Hepatocyte (in vitro differentiated cells): ENCODE results near the gene EHBP1. TPM values are rescaled to one million over a fixed set of nuclear protein-coding genes. Genes with fewer than 3 reads are reported as not detected.

Experiments used
- DNase-seq: peaks from one replicate; pipeline ENCODE4 v3.0.0-alpha.2; 2016; ENCODE audit warnings: low spot score
- H2AFZ ChIP-seq: fragments of 200-600 bp; sonication (generic); 2 replicates; pipeline ENCODE4 v1.6.0; 2016; ENCODE audit warnings: antibody characterized with exemption, mild to moderate bottlenecking
- H3K27ac ChIP-seq: fragments of 200-600 bp; sonication (generic); 2 replicates; pipeline ENCODE4 v1.5.1; 2016; ENCODE audit warnings: mild to moderate bottlenecking
- H3K27me3 ChIP-seq: fragments of 200-600 bp; sonication (generic); 2 replicates; pipeline ENCODE4 v1.6.1; 2016
- H3K36me3 ChIP-seq: fragments of 200-600 bp; sonication (generic); replicated peaks from 2 replicates; pipeline ENCODE4 v1.5.1; 2016; ENCODE audit warnings: low read depth; ENCODE audit not compliant: insufficient read depth
- H3K4me1 ChIP-seq: fragments of 200-600 bp; sonication (generic); 2 replicates; pipeline ENCODE4 v1.5.1; 2016; ENCODE audit warnings: mild to moderate bottlenecking, moderate library complexity; ENCODE audit not compliant: insufficient read depth
- H3K4me2 ChIP-seq: fragments of 200-600 bp; sonication (generic); 2 replicates; pipeline ENCODE4 v1.6.0; 2016
- H3K4me3 ChIP-seq: fragments of 200-600 bp; sonication (generic); 2 replicates; pipeline ENCODE4 v1.5.1; 2016; ENCODE audit warnings: mild to moderate bottlenecking
- H3K79me2 ChIP-seq: fragments of 200-600 bp; sonication (generic); 2 replicates; pipeline ENCODE4 v1.6.0; 2017; ENCODE audit warnings: mild to moderate bottlenecking
- H3K9me2 ChIP-seq: fragments of 200-600 bp; sonication (generic); replicated peaks from 2 replicates; pipeline ENCODE4 v1.6.0; 2017; ENCODE audit warnings: mild to moderate bottlenecking; ENCODE audit not compliant: insufficient read depth
- H3K9me3 ChIP-seq: fragments of 200-600 bp; sonication (generic); 2 replicates; pipeline ENCODE4 v1.5.1; 2016; ENCODE audit warnings: low read depth, mild to moderate bottlenecking
- H4K20me1 ChIP-seq: fragments of 200-600 bp; sonication (generic); 2 replicates; pipeline ENCODE4 v1.6.0; 2016; ENCODE audit warnings: mild to moderate bottlenecking; ENCODE audit not compliant: insufficient read depth, poor library complexity, severe bottlenecking
- CTCF ChIP-seq: fragments of 200-600 bp; sonication (generic); IDR thresholded peaks from 2 replicates; pipeline ENCODE4 v1.5.1; 2016; ENCODE audit warnings: antibody characterized with exemption, mild to moderate bottlenecking; ENCODE audit not compliant: poor library complexity
- EZH2 ChIP-seq: fragments of 200-600 bp; sonication (generic); IDR thresholded peaks from 2 replicates; pipeline ENCODE4 v1.6.1; 2016; ENCODE audit warnings: antibody characterized with exemption, mild to moderate bottlenecking, borderline replicate concordance
- EZH2phosphoT487 ChIP-seq: fragments of 200-600 bp; sonication (generic); IDR thresholded peaks from one replicate; pipeline ENCODE4 v1.6.1; 2018; ENCODE audit warnings: antibody characterized with exemption, mild to moderate bottlenecking, low read depth, moderate library complexity; ENCODE audit not compliant: unreplicated experiment, severe bottlenecking
- WGBS: methylation state at CpG from one replicate; pipeline ENCODE4 v1.1.6; 2016; ENCODE audit warnings: low lambda C conversion rate; ENCODE audit errors: missing lambda C conversion rate; 5-methylcytosine and 5-hydroxymethylcytosine counted together
- polyA plus RNA-seq: library from polyadenylated mRNA; unstranded; fragments of >200 nt; fragmentation: Nextera tagmentation; extraction: Ambion mirVana; gene quantifications from 2 replicates; pipeline ENCODE4 v1.2.1, GENCODE V29; 2016
- total RNA-seq: library from RNA; depleted of rRNA; stranded (reverse); fragments of >200 nt; gene quantifications from 2 replicates; pipeline ENCODE4 v1.2.3, GENCODE V29; 2014

The EHBP1 gene
- total and polyA plus RNA-seq, 2 experiments from 2014 or later = 11.4 to 34.6 TPM

DNA sequence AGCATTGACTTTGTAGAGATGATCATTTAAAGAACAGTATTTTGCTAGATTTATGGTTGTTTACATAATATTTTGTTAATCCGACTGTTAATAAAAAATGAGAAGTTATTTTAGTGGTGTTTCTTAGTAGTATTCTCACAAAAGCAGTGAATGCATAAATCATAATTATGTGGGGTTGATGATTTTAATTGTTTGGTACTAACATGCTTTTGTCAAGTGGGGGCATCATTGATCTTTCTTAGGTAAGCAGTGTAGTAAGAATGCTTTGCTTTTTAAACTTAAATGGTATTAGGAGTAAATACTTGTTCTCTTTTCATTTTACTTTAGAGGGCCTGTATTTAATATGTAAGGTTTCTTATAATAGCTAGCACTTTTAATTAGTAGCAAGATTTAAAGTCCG is 235.9 kb downstream of the EHBP1 start:
- H3K4me3 ChIP-seq = no peak overlapping the region
- H3K27ac ChIP-seq = no peak overlapping the region
- H3K36me3 ChIP-seq = no peaks in the 10 kb centered on the region
- WGBS = 92% methylated on average over 2 of the region's 2 CpGs
- H3K27me3 ChIP-seq = no peaks in the 10 kb centered on the region
- H3K9me3 ChIP-seq = no peaks in the 10 kb centered on the region
- H2AFZ ChIP-seq = no peak overlapping the region
- no peaks in the 10 kb centered on the region for H3K9me2 ChIP-seq
- H3K4me2 ChIP-seq = no peak overlapping the region
- no peaks in the 10 kb centered on the region for H4K20me1 ChIP-seq
- no peak for DNase-seq
- no peaks in the 10 kb centered on the region for H3K79me2 ChIP-seq
- TF ChIP-seq EZH2phosphoT487 (no peak), EZH2 (no peak), CTCF (peak; percentile 7)
- H3K4me1 ChIP-seq = no peaks in the 10 kb centered on the region

GRCh38 chr2:62944362-62944761 is 238.8 kb downstream of the EHBP1 start:
- no peaks in the 10 kb centered on the region for H3K79me2 ChIP-seq
- WGBS = 98% methylated on average over 2 of the region's 2 CpGs
- no peak overlapping the region for H3K27ac ChIP-seq
- no peaks in the 10 kb centered on the region for H3K36me3 ChIP-seq
- no peaks in the 10 kb centered on the region for H3K4me1 ChIP-seq
- H3K27me3 ChIP-seq = no peaks in the 10 kb centered on the region
- DNase-seq = no peak
- H3K9me3 ChIP-seq = no peaks in the 10 kb centered on the region
- no peaks in the 10 kb centered on the region for H4K20me1 ChIP-seq
- no peak overlapping the region for H3K4me3 ChIP-seq
- no peak for TF ChIP-seq EZH2
- H3K9me2 ChIP-seq = no peaks in the 10 kb centered on the region
- no peak overlapping the region for H3K4me2 ChIP-seq
- H2AFZ ChIP-seq = no peak overlapping the region

DNA sequence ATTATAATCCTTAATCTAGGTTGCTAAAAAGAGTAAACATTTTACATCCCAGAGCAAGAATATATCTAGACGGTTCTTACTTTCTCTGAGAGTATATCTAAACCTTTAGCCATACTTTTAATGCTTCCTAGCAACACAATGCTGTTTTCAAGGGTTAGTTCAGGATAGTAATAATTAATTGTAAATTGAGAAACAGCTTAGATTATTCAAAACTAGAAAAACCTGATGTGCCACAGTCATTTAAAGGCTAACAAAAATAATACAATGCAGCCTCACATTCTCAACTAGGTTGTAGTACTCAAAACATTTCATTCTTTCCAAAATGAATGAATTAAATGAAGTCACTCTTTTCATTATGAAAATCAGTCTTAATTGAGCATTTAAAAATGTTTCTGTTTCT is 241.9 kb downstream of the EHBP1 start:
- Histone ChIP-seq H3K4me3 (no peak overlapping the region), H4K20me1 (no peaks in the 10 kb centered on the region), H3K27me3 (no peaks in the 10 kb centered on the region), H3K4me1 (no peaks in the 10 kb centered on the region), H3K27ac (no peak overlapping the region), H3K79me2 (no peaks in the 10 kb centered on the region), H3K4me2 (no peak overlapping the region), H2AFZ (no peak overlapping the region), H3K9me2 (no peaks in the 10 kb centered on the region), H3K36me3 (no peaks in the 10 kb centered on the region), H3K9me3 (no peaks in the 10 kb centered on the region)
- 84% methylated on average over 1 of the region's 1 CpG for WGBS
- TF ChIP-seq EZH2 = no peak
- TF ChIP-seq CTCF = no peak
- no peak for TF ChIP-seq EZH2phosphoT487
- no peak for DNase-seq

DNA sequence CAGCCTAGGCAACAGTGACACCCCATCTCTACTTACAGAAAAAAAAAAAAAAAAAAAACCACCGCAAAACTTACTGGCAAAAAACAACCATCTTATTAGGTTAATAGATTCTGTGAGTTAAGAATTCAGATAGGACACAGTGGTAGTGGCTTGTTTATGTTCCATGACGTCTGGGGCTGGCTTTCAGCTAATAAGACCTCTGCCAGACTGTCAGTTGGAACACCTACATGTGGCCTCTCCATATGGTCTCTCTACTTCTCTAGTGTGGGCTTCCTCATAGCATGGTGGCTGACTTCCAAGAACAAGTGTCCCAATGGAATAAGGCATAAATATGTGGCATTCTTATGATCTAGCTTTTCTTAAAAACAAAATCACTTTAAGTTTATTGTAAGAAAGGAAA is 251.1 kb downstream of the EHBP1 start:
- Histone ChIP-seq H3K4me2 (no peak overlapping the region), H3K4me1 (no peaks in the 10 kb centered on the region), H3K79me2 (no peaks in the 10 kb centered on the region), H3K4me3 (no peak overlapping the region), H3K9me3 (no peaks in the 10 kb centered on the region), H2AFZ (no peak overlapping the region), H3K27ac (no peak overlapping the region), H3K9me2 (no peaks in the 10 kb centered on the region), H4K20me1 (no peaks in the 10 kb centered on the region), H3K36me3 (no peaks in the 10 kb centered on the region), H3K27me3 (no peaks in the 10 kb centered on the region)
- TF ChIP-seq EZH2phosphoT487 = no peak
- TF ChIP-seq CTCF = no peak
- no peak for TF ChIP-seq EZH2
- WGBS = 90% methylated on average over 2 of the region's 2 CpGs
- DNase-seq = no peak
